HG02678 (cell line): Measurements from ENCODE around the gene B4GALNT1.
"Not testable (repeated sequence)": the region's sequence is repeated elsewhere in the genome, so short reads cannot be mapped to it uniquely, and the experiment has no call there.

ENCODE experiments used
- ATAC-seq: cut with Tn5 transposase; IDR thresholded peaks from one replicate; pipeline ENCODE4 v1.9.1; 2021; ENCODE audit warnings: mild to moderate bottlenecking, moderate library complexity; ENCODE audit not compliant: unreplicated experiment

The B4GALNT1 gene

GRCh38 chr12:57621497-57622292 lies 11.3 kb downstream of the B4GALNT1 start:
- peak; percentile 74 for ATAC-seq

- no peak for ATAC-seq
These were observed 12.0 kb downstream of the B4GALNT1 start for GRCh38 chr12:57620936-57621496.

GRCh38 chr12:57620245-57620935 lies 12.6 kb downstream of the B4GALNT1 start:
- no peak for ATAC-seq

GRCh38 chr12:57619434-57620244 lies 13.4 kb downstream of the B4GALNT1 start:
- no peak for ATAC-seq

- ATAC-seq = no peak
These were observed 14.0 kb downstream of the B4GALNT1 start for GRCh38 chr12:57618966-57619433.

- ATAC-seq = not testable (repeated sequence)
These were observed 14.6 kb downstream of the B4GALNT1 start for GRCh38 chr12:57618431-57618830.

- ATAC-seq = no peak
These were observed 15.1 kb downstream of the B4GALNT1 start for GRCh38 chr12:57617942-57618341.

GRCh38 chr12:57616383-57617101 lies 16.5 kb downstream of the B4GALNT1 start:
- no peak for ATAC-seq

- ATAC-seq = no peak
These were observed 17.4 kb downstream of the B4GALNT1 start for GRCh38 chr12:57615637-57616036.

GRCh38 chr12:57614948-57615500 lies 18.0 kb downstream of the B4GALNT1 start:
- ATAC-seq = no peak

GRCh38 chr12:57614178-57614947 lies 18.6 kb downstream of the B4GALNT1 start:
- peak; percentile 60 for ATAC-seq

GRCh38 chr12:57613427-57614109 lies 19.4 kb downstream of the B4GALNT1 start:
- ATAC-seq = no peak

GRCh38 chr12:57612711-57613426 lies 20.1 kb downstream of the B4GALNT1 start:
- ATAC-seq = no peak

- ATAC-seq = no peak
These were observed 20.9 kb downstream of the B4GALNT1 start for GRCh38 chr12:57611827-57612710.

GRCh38 chr12:57611108-57611826 lies 21.7 kb downstream of the B4GALNT1 start, which contains the start of gene ARHGEF25:
Gene ARHGEF25, plus strand, starts transcription at chr12:57611435. Its CDS starts 460 bp downstream, at chr12:57611895.
- ATAC-seq = peak; percentile 41

GRCh38 chr12:57610554-57611107 lies 22.4 kb downstream of the B4GALNT1 start:
- ATAC-seq = no peak
